HepG2 (cell line): ENCODE results near the gene S100P. TPM values are rescaled to one million over a fixed set of nuclear protein-coding genes. Genes with fewer than 3 reads are reported as not detected.
A peak's percentile ranks its signal among the peaks of the same experiment; 100 is the strongest.

Experiments used
- CREB1 ChIP-seq, 2 experiments: fragments of 450-650 bp in 1 of 2; IDR thresholded peaks; 2 replicates each; pipeline ENCODE4 v1.6.1; 2016 to 2017; ENCODE audit warnings: control low read depth in 1 of 2, mild to moderate bottlenecking in 1 of 2, missing compliant biosample characterization in 1 of 2, missing genetic modification characterization in 1 of 2
- DNMT3B ChIP-seq: conservative IDR thresholded peaks from 2 replicates; pipeline ENCODE4 v1.6.1; 2016; ENCODE audit warnings: missing biosample characterization, control low read depth
- FOXA3 ChIP-seq: IDR thresholded peaks from 2 replicates; pipeline ENCODE4 v1.6.1; 2016; ENCODE audit warnings: missing genetic modification reagents, missing compliant biosample characterization
- HDAC2 ChIP-seq: sonication (generic); formaldehyde crosslinking; IDR thresholded peaks from 2 replicates; pipeline ENCODE4 v1.4.0; 2020; ENCODE audit warnings: missing genetic modification reagents
- MEIS1 ChIP-seq: sonication (generic); formaldehyde crosslinking; IDR thresholded peaks from 2 replicates; pipeline ENCODE4 v1.9.0; 2021; ENCODE audit warnings: mild to moderate bottlenecking, missing genetic modification reagents, moderate library complexity, borderline replicate concordance
- MEIS2 ChIP-seq: sonication (generic); formaldehyde crosslinking; IDR thresholded peaks from 2 replicates; pipeline ENCODE4 v1.9.0; 2021; ENCODE audit warnings: mild to moderate bottlenecking, missing genetic modification reagents
- NCOA2 ChIP-seq: sonication (generic); formaldehyde crosslinking; IDR thresholded peaks from 2 replicates; pipeline ENCODE4 v1.8.0; 2022; ENCODE audit warnings: inconsistent platforms
- PRPF4 ChIP-seq: fragments of 200-400 bp; formaldehyde crosslinking; IDR thresholded peaks from 2 replicates; pipeline ENCODE4 v1.6.1; 2016; ENCODE audit warnings: low read length, low read depth; ENCODE audit not compliant: poor library complexity, severe bottlenecking
- TAF1 ChIP-seq: sonication (generic); formaldehyde crosslinking; IDR thresholded peaks from 2 replicates; pipeline ENCODE4 v1.4.0; 2020; ENCODE audit warnings: missing genetic modification reagents
- WIZ ChIP-seq: sonication (generic); formaldehyde crosslinking; IDR thresholded peaks from 2 replicates; pipeline ENCODE4 v1.5.1; 2020; ENCODE audit warnings: mild to moderate bottlenecking, missing genetic modification reagents
- ZNF747 ChIP-seq: sonication (generic); formaldehyde crosslinking; IDR thresholded peaks from 2 replicates; pipeline ENCODE4 v1.8.1; 2023; ENCODE audit warnings: missing genetic modification reagents, mild to moderate bottlenecking, borderline replicate concordance
- polyA plus RNA-seq, 8 experiments: library from polyadenylated mRNA; depleted of rRNA in 3 of 8; stranded (reverse) in 7 of 8; unstranded in 1 of 8; fragments of >200 nt; fragmentation: Illumina TruSeq in 4 of 8; extraction: Trizol in 4 of 8; gene quantifications; 2 replicates each; pipeline versions ENCODE4 v1.2.1 to v1.2.3, GENCODE V29; 2011 to 2016; ENCODE audit warnings: low read depth in 4 of 8, missing spikeins in 1 of 8, mixed read lengths in 1 of 8; ENCODE audit not compliant: insufficient read depth in 1 of 8
- total RNA-seq, 5 experiments: library from RNA; depleted of rRNA; stranded (reverse); fragments of >200 nt; fragmentation: Illumina TruSeq; extraction: Trizol; gene quantifications; 2 replicates each; pipeline ENCODE4 v1.2.3, GENCODE V29; 2016; ENCODE audit warnings: low read depth in 1 of 5
- TF ChIP-seq, protein P1 (sequence below): sonication (generic); formaldehyde crosslinking; IDR thresholded peaks from 2 replicates; pipeline ENCODE4 v1.4.0; 2020; ENCODE audit warnings: missing genetic modification reagents
- TF ChIP-seq, protein P2 (sequence below): sonication (generic); formaldehyde crosslinking; IDR thresholded peaks from 2 replicates; pipeline ENCODE4 v1.4.0; 2020; ENCODE audit warnings: missing genetic modification reagents
- TF ChIP-seq, protein P3 (sequence below): sonication (generic); formaldehyde crosslinking; IDR thresholded peaks from 2 replicates; pipeline ENCODE4; 2020; ENCODE audit warnings: missing genetic modification reagents, mild to moderate bottlenecking, borderline replicate concordance
- TF ChIP-seq, protein P4 (sequence below): sonication (generic); formaldehyde crosslinking; IDR thresholded peaks from 2 replicates; pipeline ENCODE4 v1.4.0; 2020; ENCODE audit warnings: missing genetic modification reagents
- TF ChIP-seq, protein P5 (sequence below): IDR thresholded peaks from 2 replicates; pipeline ENCODE4 v1.6.1; 2016; ENCODE audit warnings: low read depth

The S100P gene
- total and polyA plus RNA-seq, 2 of the 13 experiments (the other 11 are each of a cell fraction or from before 2014, with no cell fraction given) = 278 to 1,649 TPM

DNA sequence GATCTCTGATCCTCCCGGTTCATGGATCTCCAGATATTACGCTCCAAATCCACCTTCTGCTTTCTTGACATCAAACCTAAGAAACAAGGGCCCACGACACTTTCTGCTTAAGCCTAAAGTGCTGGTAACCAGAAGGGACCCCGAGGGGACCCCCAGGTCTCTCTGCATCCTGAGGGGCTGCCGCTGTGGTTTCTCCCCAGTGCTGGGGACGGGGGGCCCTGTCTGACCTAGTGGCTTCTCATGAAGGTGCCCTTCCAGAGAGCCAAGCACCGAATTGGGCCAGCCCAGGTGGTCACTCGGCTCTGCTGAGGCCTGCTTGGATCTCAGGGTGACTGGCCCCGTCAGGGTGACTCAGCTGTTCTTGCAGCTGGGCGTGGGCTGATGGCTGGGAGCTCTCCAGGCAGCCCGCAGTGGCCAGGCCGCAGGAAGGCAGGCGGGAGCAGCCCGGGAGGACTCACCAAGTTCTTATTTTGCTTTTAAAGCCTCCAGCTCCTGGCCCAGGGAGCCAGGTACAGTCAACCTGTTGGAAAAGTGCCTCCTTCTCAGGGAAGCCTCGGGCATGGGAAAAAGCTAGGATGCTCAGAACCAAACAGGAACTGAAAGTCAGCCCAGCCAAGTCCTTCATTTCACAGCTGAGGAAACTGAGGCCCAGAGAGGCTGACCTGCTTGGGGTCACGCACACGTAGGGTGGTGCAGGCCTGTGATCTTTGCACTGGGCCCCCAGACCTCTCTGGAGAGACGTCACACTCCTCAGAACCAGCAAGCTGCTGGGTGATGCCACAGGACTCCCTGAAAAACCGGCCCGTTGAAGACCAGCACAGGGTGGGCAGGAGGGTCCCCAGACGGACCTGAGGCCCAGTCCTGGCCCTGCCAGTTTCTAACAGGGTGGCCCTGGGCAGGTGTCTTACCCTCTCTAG, 39.0 kb downstream of the S100P start (continued):
- TF ChIP-seq DNMT3B (CRISPR knock-in tag) = no peak; the same call in 1 of the 2 replicates
- TF ChIP-seq WIZ (CRISPR knock-in tag) = no peak
- no peak for TF ChIP-seq CREB1 (IDR thresholded peaks at IDR 0.05)
- TF ChIP-seq CREB1 (CRISPR knock-in tag; IDR thresholded peaks at IDR 0.05) = no peak
- TF ChIP-seq, protein P1, sequence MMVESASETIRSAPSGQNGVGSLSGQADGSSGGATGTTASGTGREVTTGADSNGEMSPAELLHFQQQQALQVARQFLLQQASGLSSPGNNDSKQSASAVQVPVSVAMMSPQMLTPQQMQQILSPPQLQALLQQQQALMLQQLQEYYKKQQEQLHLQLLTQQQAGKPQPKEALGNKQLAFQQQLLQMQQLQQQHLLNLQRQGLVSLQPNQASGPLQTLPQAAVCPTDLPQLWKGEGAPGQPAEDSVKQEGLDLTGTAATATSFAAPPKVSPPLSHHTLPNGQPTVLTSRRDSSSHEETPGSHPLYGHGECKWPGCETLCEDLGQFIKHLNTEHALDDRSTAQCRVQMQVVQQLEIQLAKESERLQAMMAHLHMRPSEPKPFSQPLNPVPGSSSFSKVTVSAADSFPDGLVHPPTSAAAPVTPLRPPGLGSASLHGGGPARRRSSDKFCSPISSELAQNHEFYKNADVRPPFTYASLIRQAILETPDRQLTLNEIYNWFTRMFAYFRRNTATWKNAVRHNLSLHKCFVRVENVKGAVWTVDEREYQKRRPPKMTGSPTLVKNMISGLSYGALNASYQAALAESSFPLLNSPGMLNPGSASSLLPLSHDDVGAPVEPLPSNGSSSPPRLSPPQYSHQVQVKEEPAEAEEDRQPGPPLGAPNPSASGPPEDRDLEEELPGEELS = peak; percentile 57; the same call in 1 of the 2 replicates
- TF ChIP-seq PRPF4 = no peak
- TF ChIP-seq ZNF747 (CRISPR knock-in tag) = no peak
- TF ChIP-seq, protein P2, sequence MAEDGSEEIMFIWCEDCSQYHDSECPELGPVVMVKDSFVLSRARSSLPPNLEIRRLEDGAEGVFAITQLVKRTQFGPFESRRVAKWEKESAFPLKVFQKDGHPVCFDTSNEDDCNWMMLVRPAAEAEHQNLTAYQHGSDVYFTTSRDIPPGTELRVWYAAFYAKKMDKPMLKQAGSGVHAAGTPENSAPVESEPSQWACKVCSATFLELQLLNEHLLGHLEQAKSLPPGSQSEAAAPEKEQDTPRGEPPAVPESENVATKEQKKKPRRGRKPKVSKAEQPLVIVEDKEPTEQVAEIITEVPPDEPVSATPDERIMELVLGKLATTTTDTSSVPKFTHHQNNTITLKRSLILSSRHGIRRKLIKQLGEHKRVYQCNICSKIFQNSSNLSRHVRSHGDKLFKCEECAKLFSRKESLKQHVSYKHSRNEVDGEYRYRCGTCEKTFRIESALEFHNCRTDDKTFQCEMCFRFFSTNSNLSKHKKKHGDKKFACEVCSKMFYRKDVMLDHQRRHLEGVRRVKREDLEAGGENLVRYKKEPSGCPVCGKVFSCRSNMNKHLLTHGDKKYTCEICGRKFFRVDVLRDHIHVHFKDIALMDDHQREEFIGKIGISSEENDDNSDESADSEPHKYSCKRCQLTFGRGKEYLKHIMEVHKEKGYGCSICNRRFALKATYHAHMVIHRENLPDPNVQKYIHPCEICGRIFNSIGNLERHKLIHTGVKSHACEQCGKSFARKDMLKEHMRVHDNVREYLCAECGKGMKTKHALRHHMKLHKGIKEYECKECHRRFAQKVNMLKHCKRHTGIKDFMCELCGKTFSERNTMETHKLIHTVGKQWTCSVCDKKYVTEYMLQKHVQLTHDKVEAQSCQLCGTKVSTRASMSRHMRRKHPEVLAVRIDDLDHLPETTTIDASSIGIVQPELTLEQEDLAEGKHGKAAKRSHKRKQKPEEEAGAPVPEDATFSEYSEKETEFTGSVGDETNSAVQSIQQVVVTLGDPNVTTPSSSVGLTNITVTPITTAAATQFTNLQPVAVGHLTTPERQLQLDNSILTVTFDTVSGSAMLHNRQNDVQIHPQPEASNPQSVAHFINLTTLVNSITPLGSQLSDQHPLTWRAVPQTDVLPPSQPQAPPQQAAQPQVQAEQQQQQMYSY (CRISPR knock-in tag) = peak; percentile 44; the same call in 1 of the 2 replicates
- TF ChIP-seq, protein P3, sequence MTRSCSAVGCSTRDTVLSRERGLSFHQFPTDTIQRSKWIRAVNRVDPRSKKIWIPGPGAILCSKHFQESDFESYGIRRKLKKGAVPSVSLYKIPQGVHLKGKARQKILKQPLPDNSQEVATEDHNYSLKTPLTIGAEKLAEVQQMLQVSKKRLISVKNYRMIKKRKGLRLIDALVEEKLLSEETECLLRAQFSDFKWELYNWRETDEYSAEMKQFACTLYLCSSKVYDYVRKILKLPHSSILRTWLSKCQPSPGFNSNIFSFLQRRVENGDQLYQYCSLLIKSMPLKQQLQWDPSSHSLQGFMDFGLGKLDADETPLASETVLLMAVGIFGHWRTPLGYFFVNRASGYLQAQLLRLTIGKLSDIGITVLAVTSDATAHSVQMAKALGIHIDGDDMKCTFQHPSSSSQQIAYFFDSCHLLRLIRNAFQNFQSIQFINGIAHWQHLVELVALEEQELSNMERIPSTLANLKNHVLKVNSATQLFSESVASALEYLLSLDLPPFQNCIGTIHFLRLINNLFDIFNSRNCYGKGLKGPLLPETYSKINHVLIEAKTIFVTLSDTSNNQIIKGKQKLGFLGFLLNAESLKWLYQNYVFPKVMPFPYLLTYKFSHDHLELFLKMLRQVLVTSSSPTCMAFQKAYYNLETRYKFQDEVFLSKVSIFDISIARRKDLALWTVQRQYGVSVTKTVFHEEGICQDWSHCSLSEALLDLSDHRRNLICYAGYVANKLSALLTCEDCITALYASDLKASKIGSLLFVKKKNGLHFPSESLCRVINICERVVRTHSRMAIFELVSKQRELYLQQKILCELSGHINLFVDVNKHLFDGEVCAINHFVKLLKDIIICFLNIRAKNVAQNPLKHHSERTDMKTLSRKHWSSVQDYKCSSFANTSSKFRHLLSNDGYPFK (CRISPR knock-in tag) = no peak
- TF ChIP-seq TAF1 (CRISPR knock-in tag) = peak; percentile 63
- peak; percentile 56; the same call in 1 of the 2 replicates for TF ChIP-seq NCOA2
- TF ChIP-seq MEIS1 = no peak
- TF ChIP-seq FOXA3 (CRISPR knock-in tag) = 0 out of 2 replicates have a peak, but pooled peaks have one; percentile 30
- 0 out of 2 replicates have a peak, but pooled peaks have one; percentile 43 for TF ChIP-seq MEIS2
- TF ChIP-seq, protein P4, sequence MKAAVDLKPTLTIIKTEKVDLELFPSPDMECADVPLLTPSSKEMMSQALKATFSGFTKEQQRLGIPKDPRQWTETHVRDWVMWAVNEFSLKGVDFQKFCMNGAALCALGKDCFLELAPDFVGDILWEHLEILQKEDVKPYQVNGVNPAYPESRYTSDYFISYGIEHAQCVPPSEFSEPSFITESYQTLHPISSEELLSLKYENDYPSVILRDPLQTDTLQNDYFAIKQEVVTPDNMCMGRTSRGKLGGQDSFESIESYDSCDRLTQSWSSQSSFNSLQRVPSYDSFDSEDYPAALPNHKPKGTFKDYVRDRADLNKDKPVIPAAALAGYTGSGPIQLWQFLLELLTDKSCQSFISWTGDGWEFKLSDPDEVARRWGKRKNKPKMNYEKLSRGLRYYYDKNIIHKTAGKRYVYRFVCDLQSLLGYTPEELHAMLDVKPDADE (CRISPR knock-in tag) = no peak
- TF ChIP-seq, protein P5, sequence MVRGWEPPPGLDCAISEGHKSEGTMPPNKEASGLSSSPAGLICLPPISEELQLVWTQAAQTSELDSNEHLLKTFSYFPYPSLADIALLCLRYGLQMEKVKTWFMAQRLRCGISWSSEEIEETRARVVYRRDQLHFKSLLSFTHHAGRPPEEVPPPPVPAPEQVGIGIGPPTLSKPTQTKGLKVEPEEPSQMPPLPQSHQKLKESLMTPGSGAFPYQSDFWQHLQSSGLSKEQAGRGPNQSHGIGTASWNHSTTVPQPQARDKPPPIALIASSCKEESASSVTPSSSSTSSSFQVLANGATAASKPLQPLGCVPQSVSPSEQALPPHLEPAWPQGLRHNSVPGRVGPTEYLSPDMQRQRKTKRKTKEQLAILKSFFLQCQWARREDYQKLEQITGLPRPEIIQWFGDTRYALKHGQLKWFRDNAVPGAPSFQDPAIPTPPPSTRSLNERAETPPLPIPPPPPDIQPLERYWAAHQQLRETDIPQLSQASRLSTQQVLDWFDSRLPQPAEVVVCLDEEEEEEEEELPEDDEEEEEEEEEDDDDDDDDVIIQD (CRISPR knock-in tag) = no peak
- TF ChIP-seq HDAC2 (CRISPR knock-in tag) = peak; percentile 45
